GM18502 (cell line): ENCODE results near the gene CDK19.
"Not testable (repeated sequence)": the region's sequence is repeated elsewhere in the genome, so short reads cannot be mapped to it uniquely, and the experiment has no call there.

Experiments used
- ATAC-seq: cut with Tn5 transposase; IDR thresholded peaks from one replicate; pipeline ENCODE4 v1.9.1; 2021; ENCODE audit warnings: mild to moderate bottlenecking; ENCODE audit not compliant: unreplicated experiment, poor library complexity

Gene CDK19

DNA sequence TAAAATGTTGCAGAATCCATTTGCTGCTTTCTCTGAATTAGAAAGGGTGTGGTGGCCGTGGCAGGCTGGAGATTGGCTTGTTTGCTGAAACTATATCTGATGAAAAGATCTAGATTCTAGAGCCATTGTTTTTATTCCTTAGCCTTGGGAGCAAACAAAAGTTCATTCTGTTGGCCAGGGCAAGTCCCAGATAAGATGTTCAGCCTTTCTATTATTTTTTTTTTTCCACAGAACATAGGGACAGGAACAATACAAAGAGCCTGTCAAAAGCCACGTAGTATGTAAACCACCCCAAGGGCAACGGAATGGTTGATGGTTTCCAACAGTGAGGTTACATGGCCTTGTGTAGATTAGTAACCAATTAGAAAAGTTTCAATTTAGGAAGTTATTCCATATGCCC is 218.9 kb downstream of the CDK19 start:
- ATAC-seq, result no peak

DNA sequence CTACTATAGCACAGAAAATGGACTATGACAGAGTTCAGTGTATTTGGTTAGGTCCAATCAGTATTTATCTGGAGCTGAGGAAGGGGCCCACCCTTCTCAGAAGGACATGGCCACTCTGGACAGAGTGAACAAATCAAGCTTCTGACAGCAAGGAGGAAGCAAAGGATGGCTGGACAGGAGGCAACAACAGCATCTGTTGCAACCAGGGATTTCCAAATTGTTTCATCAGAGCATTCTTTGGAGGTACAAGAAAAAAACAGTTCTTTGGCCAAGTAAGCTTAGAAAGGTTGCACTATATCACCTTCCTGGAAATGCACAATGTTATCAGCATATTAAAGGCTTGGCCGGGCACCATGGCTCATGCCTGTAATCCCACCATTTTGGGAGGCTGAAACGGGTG is 220.2 kb downstream of the CDK19 start:
- no peak for ATAC-seq

DNA sequence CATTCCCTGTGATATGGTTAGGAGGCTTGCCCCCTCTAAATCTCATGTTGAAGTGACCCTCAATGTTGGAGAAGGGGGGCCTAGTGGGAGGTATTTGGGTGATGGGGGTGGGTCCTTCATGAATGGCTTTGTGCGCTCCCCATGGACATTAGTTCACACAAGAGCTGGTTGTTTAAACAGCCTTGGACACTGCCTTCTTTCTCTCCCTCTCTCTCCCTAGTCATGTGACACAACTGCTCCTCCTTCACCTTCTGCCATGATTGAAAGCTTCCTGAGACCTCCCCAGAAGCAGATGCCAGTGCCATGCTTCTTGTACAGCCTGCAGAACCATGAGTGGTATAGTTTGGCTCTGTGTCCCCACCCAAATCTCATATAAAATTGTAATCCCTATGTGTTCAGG is 221.6 kb downstream of the CDK19 start:
- ATAC-seq, result no peak

DNA sequence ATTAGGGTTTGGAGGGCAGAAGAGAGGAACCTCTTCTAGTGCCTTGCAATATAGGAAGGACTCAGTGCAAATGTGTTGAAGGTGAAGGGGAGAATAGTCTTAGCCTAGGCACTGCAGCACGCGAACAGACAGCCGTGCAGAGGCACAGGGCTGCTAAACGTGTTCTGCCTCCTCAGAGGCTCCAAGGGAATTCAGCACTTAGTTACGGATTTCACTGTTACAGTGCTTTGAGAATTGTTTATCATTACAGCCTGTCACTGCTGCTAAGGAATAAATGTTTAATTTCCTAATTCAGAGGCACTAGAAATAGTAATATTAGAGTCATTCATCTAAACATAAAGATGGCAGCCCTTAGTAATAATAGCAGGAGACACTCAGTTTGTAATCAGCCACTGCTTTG is 222.5 kb downstream of the CDK19 start:
- ATAC-seq, result no peak

DNA sequence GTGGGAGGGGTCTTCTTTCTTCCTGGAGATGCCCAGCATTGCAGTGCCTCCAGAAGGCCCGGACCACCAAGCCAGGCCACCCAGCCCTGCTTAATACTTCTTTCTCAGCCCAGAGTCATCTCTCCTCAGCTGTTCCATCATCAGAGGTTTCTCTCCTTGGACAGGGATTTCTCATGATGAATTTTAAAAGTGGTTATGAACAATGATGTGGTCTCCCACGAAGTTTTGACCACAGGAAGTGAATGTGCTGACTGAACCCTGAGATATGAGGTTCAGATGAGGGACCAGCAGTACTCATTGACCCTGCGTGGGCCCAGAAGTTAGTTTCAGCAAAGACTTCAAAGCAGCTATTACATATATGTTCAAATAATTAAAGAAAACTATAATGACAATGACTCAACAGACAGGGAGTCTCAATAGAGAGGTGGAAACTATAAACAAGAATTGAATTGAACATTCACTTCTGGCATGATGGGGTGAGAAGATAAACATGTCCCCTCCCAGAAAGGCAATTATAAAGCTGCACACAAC is 224.4 kb downstream of the CDK19 start:
- no peak for ATAC-seq

DNA sequence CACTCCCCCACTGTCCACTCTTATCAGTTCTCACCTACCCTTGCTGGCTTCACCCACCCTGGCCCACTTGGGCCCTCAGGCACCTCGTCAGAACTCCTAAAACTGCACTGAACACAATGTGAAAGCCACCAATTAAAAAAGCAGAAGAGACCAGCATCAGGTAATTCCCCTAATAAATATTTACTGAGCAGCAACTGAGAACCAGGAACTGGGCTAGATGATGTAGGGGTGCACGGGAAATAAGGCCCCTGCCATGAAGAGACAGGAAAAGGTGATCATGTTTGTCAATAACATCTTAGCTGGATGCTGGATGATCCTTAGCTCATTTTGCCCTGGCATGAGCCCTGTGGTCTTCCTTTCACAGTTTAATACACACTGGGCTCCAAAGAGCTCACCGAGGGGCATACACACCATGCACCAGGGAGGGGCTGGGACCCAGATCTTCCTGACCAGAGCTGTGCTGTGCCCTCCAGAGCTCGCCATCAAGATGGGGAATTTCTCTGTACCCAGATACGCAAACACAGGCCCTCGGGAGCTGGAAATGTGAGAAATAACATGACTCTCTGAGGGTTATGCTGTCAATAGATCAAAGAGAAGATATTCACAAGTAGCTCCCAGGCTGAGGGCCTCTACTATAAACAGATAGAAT is 225.3 kb downstream of the CDK19 start:
- ATAC-seq, result peak; percentile 97

DNA sequence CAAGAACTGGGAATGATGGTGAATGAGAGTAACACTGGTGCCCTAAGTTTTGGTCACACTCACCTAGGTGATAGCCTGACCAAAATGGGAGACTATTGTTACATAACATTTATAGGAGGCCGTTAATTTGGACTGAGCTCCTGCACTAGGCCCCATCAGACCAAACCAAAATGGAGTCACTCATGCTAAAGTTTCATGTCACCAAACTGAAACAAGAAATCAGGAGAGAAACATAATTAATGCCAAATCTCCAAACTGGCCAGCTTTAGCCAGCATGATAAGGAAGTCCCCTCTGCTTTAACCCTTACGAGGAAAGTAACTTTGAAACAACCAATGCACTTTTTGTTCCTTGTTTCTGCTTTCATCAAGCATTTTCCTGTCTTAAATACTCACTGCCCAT is 227.9 kb downstream of the CDK19 start:
- no peak for ATAC-seq

DNA sequence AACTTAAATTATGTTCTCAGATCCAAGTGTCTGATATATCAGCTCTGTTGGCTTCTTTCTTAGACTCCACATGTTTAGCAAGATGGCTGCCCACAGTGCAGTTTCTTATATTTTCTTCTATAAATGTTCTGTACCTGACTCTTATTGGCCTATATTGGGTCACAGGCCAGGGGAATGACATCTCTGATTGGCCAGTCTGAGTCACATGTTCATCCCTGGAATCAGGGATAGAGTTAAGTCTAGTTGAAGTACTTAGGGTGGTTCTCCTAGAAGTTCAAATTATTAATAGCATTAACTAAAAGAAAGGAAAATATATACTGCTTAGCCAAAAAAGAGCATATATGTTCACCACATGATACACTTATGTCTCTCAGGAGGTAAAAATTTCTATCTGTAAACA is 233.6 kb downstream of the CDK19 start:
- ATAC-seq, result no peak

DNA sequence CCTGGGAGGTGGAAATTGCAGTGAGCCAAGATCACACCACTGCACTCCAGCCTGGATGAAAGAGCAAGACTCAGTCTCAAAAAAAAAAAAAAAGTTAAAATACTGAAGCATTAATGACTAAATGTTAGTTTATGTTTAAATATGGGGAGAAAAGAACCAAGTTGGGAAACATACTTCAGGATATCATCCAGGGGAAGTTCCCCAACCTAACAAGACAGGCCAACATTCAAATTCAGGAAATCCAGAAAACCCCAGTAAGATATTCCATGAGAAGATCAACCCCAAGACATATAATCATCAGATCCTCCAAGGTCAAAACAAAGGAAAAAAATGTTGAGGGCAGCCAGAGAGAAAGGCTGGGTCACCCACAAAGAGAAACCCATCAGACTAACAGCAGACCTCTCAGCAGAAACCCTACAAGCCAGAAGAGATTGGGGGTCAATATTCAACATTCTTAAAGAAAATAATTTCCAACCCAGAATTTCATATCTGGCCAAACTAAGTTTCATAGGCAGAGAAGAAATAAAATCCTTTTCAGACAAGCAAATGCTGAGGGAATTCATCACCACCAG is 237.6 kb downstream of the CDK19 start:
- not testable (repeated sequence) for ATAC-seq

DNA sequence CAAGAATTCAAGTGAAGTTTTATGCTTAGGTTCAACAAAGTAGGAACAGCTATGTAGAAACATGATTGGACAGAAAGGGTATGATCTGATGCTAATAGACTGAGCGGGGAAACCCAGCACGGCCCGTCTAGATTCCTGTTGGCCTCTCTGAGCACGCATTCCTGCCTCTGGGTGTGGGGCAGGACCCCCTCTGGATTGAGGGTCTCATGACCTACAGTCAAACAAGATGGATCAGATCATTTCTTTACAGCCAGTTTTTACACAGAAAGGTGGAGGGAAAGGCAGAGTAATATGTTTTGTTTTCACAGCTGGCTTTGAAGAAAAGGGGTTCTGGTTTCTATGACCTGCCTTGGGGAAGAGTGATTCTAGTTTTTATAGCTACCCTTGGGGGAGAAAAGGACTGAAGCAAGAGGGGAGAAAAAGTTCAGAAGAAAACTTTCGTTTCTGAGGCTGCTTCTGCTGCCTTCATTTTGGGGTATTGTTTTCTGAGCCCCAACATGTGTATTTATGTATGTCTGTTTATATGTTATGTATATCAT is 239.3 kb downstream of the CDK19 start:
- no peak for ATAC-seq

DNA sequence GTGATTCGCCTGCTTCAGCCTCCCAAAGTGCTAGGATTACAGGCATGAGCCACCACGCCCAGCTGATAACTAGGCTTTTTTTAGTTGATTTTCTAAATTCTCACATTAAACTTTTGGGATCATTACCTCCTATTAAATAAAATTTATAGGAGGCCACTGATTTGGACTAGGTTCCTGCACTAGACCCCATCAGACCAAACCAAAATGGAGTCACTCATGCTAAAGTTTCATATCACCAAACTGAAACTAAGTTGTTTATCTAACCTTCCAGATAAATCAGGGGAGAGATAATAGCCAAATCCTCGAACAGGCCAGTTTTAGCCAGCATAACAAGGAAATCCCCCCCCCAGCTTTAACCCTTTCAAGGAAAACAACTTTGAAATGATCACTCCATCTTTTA is 240.5 kb downstream of the CDK19 start:
- ATAC-seq, result no peak

DNA sequence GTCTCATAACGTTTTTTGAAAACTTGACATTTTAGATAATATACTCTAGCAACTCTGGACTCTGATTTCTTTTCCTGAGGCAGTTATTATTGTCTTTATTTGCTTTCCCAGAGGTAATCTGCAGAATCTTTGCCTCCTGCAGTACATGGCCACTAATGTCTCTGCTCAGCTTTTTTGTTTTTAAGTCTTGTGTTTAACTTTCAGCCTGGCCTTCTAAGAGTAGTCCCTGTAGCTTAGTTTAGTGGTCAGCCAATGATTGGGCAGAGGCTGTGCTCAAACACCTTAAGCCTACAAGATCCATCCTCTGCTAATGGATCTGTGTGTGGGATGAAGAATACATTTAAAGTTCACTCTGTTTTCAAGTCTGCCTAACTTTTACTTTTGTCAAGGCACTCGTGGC is 241.7 kb downstream of the CDK19 start:
- no peak for ATAC-seq

DNA sequence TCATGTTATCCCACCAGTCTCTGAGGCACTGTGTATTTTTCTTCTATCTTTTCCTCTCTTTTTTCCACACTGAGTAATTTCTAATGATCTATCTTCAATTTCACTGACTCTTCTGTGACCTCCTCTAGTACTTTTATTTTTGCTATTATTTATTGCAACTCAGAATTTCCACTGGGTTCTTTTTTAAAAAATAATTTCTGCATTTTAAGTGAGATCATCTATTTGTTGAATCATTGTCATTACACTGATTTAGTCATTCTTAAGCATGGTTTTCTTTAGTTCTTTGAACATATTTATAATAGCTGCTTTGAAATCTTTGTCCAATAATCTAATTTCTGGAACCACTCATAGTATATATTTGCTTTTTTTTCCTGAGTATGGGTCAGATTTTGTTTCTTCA is 242.1 kb downstream of the CDK19 start:
- ATAC-seq, result no peak

DNA sequence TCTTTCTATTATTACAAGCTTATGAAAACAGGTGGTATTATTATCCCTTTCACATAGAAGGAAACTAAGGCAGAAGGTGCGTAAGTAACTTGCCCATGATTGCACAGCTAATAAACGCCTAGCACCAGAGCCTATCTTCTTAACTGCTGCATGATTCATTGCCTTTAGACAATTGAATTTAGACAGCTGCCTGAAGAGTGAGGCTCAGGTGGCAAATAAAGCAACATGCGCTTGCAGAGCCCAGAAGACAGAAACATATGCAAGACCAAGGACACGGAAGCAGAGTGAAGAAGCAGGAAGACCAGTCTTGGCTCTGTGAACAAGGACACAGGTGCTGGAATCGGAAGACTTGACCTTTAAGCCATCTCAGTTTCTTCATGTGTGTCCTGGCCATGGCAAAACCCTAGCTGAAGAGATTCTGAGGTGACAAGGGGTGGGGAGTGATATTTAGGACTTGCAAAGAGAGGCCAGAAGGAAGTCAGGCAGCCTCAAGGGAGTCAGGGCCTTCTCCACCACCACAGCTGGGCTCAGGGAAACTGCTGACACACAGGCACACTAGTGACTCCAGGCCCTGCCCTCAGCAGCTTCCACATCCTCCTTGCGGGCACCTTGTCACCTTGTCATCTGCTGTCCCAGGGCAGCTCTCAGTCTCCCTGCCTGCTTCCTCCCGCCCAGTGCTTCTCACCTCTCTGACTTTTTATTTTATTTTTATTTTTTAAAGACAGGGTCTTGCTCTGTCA is 247.1 kb downstream of the CDK19 start:
- no peak for ATAC-seq

DNA sequence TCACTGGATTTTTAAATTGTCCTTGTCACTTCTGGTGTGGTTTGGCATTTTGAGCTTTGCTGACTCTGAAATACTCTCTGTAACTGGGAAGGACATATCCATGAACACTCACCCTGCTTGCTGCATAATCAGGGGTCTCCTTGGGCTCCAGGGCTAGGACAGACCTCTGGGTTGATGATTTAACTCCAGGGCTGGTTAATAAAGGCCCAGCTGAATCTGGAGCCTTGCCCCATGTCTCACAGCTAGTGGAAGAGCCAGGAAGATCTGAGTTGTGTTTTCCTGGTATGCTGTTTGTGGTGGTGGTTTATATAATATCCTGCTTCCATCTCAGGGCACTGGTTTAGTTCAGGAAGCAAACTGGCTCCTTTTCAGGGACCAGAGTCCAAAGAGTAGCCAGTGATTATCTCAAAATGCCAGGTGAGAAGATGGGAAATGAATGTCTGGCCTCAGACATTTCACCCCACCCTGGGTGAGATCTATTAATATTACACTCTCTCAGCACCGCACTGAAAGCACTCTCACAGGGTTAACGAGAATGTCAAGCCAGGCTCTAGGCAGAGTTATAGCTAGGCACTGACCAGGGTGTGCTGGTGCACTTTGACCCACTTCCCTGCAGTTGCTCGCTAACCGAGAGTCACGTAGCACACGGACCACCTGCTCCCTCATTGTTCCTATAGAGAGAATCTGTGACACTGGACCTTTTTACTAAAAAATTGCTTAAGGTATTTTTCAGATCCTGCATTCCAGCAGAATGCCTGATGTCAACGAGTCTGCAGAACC is 248.7 kb downstream of the CDK19 start:
- no peak for ATAC-seq

DNA sequence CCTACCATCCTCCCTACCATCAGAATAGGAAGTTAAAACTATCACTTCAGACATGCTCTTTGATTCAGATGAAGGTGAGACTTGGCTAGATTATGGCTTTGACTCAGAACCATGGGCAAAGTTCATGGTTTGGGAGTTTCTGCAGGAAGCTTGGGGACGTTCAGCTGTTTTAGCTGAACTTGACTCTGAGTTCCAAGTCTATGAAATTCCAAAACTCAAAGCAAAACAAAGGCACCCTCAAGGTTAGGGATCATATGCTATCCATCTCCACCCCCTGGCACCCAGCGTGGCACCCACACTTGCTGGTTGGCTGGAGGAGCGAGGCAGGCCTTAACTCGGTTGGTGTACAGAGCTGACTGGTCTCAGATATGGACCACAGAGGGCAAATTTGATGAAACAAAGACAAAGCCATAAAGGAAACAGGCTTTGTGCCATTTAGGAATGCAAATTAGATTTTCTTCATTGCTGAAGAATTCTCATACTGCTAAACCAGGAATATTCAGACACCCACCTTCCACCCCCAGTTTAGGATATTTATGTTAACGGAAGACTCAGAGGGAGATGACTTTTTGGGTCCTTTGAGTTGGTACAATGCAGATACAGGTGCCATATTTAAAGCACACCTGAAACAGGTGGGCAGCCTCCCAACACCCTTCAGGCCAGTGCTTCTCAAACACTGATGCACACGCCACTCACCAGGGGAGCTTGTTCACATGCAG is 250.4 kb downstream of the CDK19 start:
- no peak for ATAC-seq

DNA sequence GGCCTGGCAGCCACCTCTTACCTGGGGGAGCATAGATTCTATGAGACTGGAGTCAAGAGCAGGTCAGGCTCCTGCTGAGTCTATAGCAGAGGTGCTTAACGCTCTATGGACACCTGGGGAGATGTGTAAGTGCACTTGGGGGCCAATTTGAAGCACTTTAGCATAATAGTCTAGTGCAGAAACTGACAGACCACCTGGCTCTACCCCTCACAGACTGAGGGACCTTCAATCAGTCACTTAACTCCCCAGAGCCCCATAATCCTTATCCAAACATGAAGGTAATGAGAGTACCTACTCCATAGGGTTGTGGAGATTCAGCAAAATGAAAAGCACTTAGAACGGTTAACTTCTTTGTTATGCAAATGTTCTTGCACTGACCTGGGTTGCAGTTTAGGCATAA is 251.6 kb downstream of the CDK19 start:
- ATAC-seq, result no peak

DNA sequence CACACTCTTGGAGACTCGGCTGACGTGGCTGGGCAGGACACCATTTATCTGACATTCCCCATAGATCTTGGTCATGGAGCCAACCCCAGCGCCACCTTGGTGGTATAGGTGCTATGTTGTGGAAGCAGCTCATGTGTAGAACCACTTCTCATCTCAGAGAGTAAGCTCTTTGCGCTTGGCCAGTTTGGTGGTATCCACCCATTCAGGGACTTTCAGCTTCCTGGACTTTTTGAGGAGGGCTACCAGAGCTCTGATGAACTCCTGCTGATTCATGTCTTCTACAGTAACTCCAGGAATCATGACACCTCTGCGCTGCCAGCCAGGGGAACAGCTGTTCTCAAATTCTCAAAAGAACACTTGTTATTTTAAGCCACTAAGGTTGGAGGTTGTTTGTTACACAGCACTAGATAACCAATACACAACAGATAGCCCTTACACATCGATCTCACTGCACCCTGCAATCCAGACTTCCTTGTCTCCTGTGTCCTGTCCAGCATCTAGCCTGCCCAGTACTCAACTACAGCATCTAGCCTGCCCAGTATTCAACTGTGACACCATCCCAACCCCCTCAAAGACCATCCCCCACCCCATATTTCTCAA is 252.9 kb downstream of the CDK19 start:
- no peak for ATAC-seq

DNA sequence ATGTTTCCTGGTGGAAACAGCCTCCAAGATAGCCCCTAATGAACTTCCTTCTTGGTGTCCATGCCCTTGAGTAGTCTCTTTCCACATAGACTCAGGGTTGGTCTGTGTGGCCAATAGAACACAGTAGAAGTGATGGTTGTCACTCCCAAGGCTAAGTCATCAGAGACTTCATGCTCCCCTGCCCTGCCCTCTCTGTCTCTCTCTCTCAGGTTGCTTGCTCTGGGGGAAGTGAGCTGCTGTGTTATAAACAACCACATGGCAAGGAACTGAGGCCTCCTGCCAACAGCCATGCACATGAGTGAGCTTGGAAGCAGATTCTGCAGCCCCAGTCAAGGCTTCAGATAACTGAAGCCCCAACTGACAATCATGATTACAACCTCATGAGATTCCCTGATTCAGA is 253.6 kb downstream of the CDK19 start:
- ATAC-seq, result no peak

DNA sequence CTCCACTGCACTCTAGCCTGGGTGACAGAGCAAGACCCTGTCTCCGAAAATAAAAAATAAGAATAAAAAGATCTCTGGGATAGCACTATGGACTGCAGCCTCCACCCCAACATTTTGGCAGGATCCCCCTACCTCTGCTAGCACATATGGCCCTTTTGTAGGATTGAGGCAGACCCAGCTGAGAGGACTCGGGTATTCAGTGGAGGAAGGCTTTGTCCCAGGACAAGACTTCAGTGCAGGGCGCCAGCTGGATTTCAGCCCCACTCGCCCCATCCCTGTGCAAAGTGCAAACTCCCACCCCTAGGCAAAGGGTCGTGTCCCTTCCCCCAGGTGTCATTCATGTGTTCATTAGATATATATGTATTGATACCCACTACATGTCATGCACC is 254.3 kb downstream of the CDK19 start:
- ATAC-seq, result no peak
